ENCODE results near the gene MYF6.

The MYF6 gene

DNA sequence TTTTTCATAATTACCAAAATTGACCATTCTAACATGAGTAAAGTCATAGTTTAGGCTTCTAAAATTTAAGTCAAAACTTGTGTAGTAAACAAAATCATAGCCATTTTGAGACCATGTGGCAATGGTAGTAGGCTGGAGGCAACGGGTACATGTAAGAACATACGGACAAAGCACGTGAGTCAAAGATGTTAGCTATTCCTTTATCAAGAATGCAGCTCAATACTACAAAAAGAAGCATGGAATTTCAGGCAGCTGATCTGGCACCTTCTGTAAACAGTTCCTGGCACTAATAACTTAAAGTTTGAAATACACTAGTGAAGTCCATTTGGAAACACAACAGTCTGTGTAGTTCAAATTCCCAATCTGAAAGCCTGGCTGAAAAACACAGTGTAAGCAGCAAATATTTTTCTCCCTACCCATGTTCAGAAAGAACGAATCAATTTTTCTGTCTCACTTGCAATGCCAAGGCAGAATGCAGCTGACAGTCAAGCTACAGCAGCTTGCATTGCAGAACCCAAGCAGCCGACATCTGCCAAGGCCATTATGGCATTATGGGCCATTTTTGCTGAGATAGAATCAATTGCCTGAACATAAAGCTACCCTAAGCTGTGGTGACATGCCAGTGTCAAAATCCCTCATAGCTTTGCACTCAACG is 38.5 kb downstream of the MYF6 start:
- Histone ChIP-seq H3K79me2 (no peaks in the 10 kb centered on the region), H3K27ac (no peak overlapping the region), H3K4me2 (ENCODE audit: low read length) (no peak overlapping the region), H3K4me3 (ENCODE audit: low read depth, low read length) (no peak overlapping the region), H3K4me1 (no peaks in the 10 kb centered on the region), H3K9me3 (ENCODE audit: control insufficient read depth, low read length) (no peaks in the 10 kb centered on the region), H3K9ac (no peak overlapping the region), H2AFZ (no peak overlapping the region), H3K27me3 (ENCODE audit: control insufficient read depth, insufficient read depth, low read length) (no peaks in the 10 kb centered on the region), H3K36me3 (ENCODE audit: control insufficient read depth, insufficient read depth, low read length) (no peaks in the 10 kb centered on the region)
- TF ChIP-seq, protein P1, sequence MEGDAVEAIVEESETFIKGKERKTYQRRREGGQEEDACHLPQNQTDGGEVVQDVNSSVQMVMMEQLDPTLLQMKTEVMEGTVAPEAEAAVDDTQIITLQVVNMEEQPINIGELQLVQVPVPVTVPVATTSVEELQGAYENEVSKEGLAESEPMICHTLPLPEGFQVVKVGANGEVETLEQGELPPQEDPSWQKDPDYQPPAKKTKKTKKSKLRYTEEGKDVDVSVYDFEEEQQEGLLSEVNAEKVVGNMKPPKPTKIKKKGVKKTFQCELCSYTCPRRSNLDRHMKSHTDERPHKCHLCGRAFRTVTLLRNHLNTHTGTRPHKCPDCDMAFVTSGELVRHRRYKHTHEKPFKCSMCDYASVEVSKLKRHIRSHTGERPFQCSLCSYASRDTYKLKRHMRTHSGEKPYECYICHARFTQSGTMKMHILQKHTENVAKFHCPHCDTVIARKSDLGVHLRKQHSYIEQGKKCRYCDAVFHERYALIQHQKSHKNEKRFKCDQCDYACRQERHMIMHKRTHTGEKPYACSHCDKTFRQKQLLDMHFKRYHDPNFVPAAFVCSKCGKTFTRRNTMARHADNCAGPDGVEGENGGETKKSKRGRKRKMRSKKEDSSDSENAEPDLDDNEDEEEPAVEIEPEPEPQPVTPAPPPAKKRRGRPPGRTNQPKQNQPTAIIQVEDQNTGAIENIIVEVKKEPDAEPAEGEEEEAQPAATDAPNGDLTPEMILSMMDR (IDR thresholded peaks at IDR 0.05): no peak

DNA sequence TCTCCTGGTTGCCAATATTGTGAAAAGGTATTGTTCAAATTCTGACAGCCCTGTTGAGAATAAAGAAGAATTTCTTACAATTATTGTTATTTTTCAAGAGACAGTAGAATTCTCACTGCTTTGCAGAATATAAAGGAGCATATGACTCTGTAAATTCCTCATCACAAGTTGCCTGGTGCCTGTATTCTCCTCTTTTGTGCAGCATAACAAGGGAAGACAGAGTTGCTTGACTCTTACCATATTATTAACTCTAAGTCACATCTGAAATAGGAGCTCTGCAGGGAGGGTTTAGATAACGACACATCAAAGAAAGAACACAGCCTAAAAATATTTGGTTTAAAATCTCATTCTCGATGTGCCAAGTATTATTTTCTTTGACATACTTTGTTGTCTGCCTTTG is 40.4 kb downstream of the MYF6 start:
- Histone ChIP-seq H3K36me3 (ENCODE audit: control insufficient read depth, insufficient read depth, low read length) (no peaks in the 10 kb centered on the region), H2AFZ (no peak overlapping the region), H3K79me2 (no peaks in the 10 kb centered on the region), H3K27me3 (ENCODE audit: control insufficient read depth, insufficient read depth, low read length) (no peaks in the 10 kb centered on the region), H3K9me3 (ENCODE audit: control insufficient read depth, low read length) (no peaks in the 10 kb centered on the region), H3K9ac (no peak overlapping the region), H3K4me3 (ENCODE audit: low read depth, low read length) (no peak overlapping the region), H3K27ac (no peak overlapping the region), H3K4me2 (ENCODE audit: low read length) (no peak overlapping the region), H3K4me1 (no peaks in the 10 kb centered on the region)
- TF ChIP-seq, protein P1 (IDR thresholded peaks at IDR 0.05): no peak

DNA sequence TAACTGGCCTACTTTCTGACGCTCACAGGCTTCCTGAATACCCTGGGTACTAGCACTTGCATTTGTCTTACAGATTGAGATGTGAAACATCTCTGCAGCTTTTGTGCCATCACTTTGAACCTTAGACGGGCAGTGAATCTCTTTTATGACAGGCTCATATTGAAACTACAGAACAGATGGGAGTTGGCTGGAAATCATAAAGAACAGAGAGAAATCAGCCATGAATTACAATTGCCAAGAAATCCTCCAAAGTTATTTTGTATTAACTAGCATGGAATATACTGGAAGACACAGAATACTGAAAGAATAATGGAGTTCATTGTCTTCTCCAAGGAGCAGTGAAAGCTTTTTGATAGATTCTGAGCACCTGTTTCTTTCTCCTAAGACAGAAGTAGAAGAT is 42.0 kb downstream of the MYF6 start:
- no peak overlapping the region for H3K27ac ChIP-seq
- H3K4me3 ChIP-seq (ENCODE audit: low read depth, low read length): no peak overlapping the region
- H2AFZ ChIP-seq: no peak overlapping the region
- TF ChIP-seq, protein P1 (IDR thresholded peaks at IDR 0.05): no peak
- H3K36me3 ChIP-seq (ENCODE audit: control insufficient read depth, insufficient read depth, low read length): no peaks in the 10 kb centered on the region
- H3K4me1 ChIP-seq: no peaks in the 10 kb centered on the region
- no peak overlapping the region for H3K4me2 ChIP-seq (ENCODE audit: low read length)
- H3K79me2 ChIP-seq: no peaks in the 10 kb centered on the region
- H3K27me3 ChIP-seq (ENCODE audit: control insufficient read depth, insufficient read depth, low read length): no peaks in the 10 kb centered on the region
- no peaks in the 10 kb centered on the region for H3K9me3 ChIP-seq (ENCODE audit: control insufficient read depth, low read length)
- H3K9ac ChIP-seq: no peak overlapping the region

DNA sequence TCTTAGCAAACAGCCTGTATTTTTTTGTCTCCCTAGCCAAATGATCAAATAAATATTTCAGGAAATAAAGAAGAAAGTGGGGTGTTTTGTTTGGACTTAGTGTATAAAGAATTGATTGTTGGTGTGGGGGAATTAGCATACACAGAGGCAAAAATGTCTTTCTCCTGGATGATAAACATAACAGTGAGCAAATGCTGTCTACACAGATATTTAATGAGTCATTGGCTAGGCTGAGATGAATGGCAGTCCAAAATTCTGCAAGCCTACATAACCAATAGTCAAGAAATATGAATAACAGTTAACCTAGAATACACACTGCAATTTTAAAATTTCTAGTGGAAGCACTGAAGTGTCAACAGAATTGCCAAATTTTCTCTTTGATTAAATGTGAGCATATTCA is 45.0 kb downstream of the MYF6 start:
- H3K9ac ChIP-seq: no peak overlapping the region
- no peak overlapping the region for H3K4me3 ChIP-seq (ENCODE audit: low read depth, low read length)
- H3K36me3 ChIP-seq (ENCODE audit: control insufficient read depth, insufficient read depth, low read length): no peaks in the 10 kb centered on the region
- no peaks in the 10 kb centered on the region for H3K9me3 ChIP-seq (ENCODE audit: control insufficient read depth, low read length)
- no peaks in the 10 kb centered on the region for H3K79me2 ChIP-seq
- TF ChIP-seq, protein P1 (IDR thresholded peaks at IDR 0.05): no peak
- no peak overlapping the region for H3K27ac ChIP-seq
- no peaks in the 10 kb centered on the region for H3K27me3 ChIP-seq (ENCODE audit: control insufficient read depth, insufficient read depth, low read length)
- no peak overlapping the region for H3K4me2 ChIP-seq (ENCODE audit: low read length)
- no peak overlapping the region for H2AFZ ChIP-seq
- H3K4me1 ChIP-seq: no peaks in the 10 kb centered on the region

DNA sequence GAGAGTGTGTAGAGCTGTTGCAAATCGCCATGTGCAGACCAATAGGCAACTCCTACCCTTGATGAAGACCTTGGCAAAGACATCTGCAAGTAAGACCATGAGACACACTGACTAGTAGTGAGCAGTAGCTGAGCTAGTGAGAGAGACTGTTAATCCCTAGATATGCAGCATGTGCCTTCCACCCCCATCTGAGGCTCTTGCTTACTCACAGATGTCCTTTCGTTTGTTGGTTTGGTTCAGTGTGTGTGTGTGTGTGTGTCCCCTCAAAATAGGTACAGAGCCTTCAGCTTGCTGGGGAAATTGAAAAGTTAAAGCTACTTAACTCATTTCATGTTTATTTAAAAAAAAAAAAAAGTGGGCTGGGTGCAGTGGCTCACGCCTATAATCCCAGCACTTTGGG is 46.8 kb downstream of the MYF6 start:
- H3K27me3 ChIP-seq (ENCODE audit: control insufficient read depth, insufficient read depth, low read length): no peaks in the 10 kb centered on the region
- H3K4me2 ChIP-seq (ENCODE audit: low read length): no peak overlapping the region
- no peaks in the 10 kb centered on the region for H3K79me2 ChIP-seq
- no peaks in the 10 kb centered on the region for H3K9me3 ChIP-seq (ENCODE audit: control insufficient read depth, low read length)
- no peaks in the 10 kb centered on the region for H3K36me3 ChIP-seq (ENCODE audit: control insufficient read depth, insufficient read depth, low read length)
- H3K27ac ChIP-seq: no peak overlapping the region
- no peak overlapping the region for H2AFZ ChIP-seq
- H3K4me3 ChIP-seq (ENCODE audit: low read depth, low read length): no peak overlapping the region
- no peaks in the 10 kb centered on the region for H3K4me1 ChIP-seq
- H3K9ac ChIP-seq: no peak overlapping the region
- TF ChIP-seq, protein P1 (IDR thresholded peaks at IDR 0.05): no peak

All from parathyroid adenoma (tissue), 2 donors.